Right forelimb (tissue), 1 donor: ENCODE data around the gene SPATA33.
"Not testable (repeated sequence)": the region's sequence is repeated elsewhere in the genome, so short reads cannot be mapped to it uniquely, and the experiment has no call there.

Experiments used
- DNase-seq: peaks from one replicate; pipeline ENCODE4 v3.0.0-alpha.2; 2018

Gene SPATA33

GRCh38 chr16:89695086-89695874 is 37.6 kb downstream of the SPATA33 start:
- no peak for DNase-seq

GRCh38 chr16:89695875-89696669 is 38.4 kb downstream of the SPATA33 start:
- no peak for DNase-seq

GRCh38 chr16:89696670-89697128 is 39.1 kb downstream of the SPATA33 start:
- DNase-seq, result no peak

DNA sequence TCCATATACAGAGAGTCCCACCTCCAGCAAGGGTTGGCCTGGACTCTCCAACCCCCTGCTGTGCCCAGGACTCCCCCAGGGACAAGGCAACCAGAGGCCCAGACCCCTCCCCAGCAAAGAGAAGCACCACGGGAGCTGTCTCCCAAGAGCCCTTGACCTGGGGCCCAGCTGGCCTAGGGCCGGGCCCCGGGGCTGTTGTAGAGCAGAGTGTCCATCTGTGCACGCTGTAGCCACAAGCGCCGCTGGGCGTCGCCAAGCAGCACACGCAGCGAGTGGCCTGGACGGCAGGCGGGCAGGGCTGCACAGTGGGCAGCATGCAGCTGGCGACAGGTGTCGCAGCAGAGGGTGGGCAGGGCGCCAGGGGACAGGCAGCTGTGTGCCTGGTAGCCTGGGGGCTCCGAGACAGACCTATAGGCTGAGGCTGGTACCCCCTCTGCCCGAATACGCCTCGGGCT is 39.6 kb downstream of the SPATA33 start:
- DNase-seq, result peak; percentile 66

GRCh38 chr16:89697616-89698331 is 40.1 kb downstream of the SPATA33 start:
- no peak for DNase-seq

GRCh38 chr16:89698717-89699116 is 41.1 kb downstream of the SPATA33 start:
- DNase-seq, result not testable (repeated sequence)

- DNase-seq, result not testable (repeated sequence)
Measured at GRCh38 chr16:89699629-89700099, 42.0 kb downstream of the SPATA33 start.

DNA sequence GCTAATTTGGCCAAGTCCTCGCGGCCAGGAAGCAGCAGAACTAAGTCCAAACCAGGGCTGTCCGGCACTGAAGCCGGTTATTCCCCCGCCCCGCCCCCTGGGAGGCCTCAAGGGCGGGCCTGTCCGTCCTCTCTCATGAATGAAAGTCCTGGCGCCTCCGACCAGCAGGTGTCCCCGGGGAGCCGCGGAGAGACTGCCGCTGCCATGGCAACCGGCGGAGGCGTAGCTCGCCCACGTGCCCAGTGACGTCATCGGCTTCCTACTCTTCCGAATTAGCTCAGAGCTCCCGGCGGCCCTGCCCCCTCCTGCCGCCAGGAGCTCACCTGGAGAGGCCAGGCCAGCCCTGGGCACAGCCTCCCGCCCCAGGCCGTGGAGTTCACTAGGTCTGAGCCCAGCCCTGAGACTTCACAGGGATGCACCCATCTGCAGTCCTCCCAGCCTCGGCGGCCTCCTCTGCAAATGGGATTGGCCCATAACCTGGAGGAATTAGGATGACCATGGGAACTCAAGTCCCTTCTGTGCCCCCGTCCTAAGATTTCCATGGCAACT is 42.5 kb downstream of the SPATA33 start:
- DNase-seq, result peak; percentile 92

DNA sequence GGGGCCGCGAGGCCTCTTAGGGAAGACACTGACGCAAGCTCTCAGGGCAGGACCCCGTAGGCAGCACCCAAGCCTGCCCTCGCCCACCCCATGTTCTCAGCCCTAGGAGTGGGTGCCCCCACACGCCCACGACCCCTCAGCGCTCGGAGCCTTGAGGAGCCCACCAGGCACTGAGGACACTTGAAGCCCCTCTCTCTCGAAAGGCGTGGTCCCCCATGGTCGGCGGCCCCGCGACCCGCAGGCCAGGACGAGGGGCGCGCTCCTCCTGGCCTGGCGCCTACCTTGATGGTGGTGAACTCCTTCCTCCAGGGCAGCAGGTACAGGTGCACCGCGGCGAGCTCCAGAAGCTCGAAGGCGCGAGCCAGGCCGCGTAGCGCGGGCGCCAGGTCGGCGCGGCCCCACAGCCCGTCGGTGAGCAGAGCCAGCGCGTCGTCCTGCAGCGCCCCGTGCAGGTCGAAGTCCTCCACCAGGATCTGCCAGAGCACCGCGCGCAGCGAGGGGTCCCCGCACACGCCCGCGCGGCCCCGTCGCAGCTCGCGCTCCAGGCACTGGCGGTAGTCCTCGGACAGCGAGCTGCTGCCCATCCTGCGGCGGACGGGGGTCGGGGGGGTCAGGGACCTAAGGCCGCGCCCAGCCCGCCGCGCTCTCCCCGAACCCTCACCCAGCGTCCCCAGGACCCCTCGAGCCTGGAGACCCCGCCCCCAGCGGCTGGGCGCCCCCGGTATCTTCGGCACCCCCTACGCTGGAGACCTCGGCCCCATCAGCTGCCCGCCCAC is 43.2 kb downstream of the SPATA33 start:
- DNase-seq, result no peak

- DNase-seq, result peak; percentile 87
Measured at GRCh38 chr16:89701425-89702406, 44.1 kb downstream of the SPATA33 start, which contains the start of gene SPATA2L. Gene SPATA2L, minus strand, starts transcription at chr16:89701705. Its CDS starts 473 bp downstream, at chr16:89701232.

DNA sequence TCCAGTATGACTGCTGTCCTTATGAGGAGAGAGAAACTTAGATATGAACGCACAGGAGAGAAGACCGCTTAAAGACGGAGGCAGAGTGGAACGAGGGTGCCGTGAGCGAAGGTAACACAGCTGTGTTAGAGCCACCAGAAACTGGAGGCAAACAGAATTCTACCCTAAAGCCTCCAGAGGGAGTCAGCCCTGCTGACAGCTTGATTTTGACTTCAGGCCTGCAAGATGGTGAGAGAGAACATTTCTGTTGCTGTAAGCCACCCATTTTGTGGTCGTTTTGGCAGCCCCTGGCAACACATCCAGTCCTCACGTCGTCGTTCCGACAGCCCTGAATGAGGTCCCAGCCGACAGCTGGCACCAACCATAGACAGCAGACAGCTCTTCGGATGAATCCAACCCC is 46.6 kb downstream of the SPATA33 start:
- DNase-seq, result no peak

DNA sequence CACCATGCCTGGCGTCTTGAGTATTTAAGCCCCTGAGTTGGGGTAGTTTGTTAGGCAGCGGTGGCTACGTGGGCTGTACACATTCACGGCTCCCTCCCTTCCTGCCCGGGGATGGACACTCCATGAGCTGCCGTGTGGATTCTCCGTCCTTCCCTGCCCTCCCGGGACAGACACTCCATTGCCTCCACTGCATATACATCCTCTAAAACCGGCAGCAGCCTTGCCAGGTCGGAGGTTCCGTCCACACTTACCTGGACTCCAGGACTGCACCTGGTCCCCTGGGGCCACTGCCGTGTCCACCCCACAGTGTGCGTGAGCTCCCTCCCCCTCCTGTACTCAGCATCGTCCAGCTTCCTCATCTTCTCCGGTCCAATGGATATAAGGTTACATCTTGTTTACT is 47.4 kb downstream of the SPATA33 start:
- DNase-seq, result no peak

DNA sequence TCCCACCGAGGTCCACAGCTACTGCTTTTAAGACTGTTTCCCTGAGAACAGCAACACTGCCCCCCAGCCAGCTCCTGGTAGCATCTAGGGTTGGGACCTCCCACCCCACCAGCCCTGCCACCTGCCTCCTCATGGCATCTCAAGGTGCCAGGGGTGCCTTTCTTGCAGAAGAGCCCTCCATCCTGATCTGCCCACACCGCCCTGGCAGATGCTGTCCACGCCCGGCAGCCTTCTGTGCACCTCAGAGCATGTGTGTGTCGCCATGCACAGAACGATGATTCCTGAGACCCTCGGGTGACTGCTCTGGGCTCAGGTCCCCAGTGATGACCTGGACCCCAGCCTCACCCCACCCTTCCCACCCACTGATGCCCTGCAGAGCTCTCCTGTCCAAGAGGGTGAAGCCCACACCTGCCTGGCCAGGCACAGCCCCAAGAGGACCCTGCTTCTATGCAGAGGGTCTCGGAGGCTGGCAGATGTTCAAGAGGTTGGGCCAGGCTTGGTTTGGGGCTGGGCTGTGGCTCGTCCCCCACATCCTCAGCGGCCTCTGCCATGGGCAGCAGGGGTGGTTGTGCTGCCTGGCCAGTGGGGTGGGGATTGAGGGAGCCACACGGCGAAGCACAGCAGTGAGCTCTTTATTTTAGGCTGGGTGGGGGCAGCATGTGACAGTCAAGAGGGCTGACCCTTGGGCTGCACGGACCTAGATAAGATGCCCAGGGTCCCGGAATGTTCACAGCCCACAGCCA is 49.1 kb downstream of the SPATA33 start:
- DNase-seq, result no peak

DNA sequence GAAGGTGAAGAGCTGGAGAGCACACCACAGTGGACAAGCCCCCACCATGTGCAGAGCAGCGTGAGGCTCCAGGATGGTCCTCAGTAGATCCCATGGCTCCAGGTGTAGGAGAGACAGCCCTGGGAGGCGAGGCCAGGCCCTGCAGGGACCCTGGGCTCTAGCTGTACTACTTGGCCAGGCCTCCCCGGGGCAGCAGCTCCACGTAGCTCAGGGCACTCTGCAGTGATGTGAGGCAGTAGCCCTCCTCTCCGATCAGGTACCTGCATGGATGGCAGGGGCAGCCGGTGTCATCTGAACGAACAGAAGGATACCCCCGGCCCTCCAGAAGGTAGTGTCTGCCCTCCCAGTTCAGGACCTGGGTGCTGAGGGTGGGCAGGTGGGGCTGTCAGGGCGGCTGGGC is 50.1 kb downstream of the SPATA33 start:
- no peak for DNase-seq

GRCh38 chr16:89708481-89708931 is 50.9 kb downstream of the SPATA33 start:
- no peak for DNase-seq

DNA sequence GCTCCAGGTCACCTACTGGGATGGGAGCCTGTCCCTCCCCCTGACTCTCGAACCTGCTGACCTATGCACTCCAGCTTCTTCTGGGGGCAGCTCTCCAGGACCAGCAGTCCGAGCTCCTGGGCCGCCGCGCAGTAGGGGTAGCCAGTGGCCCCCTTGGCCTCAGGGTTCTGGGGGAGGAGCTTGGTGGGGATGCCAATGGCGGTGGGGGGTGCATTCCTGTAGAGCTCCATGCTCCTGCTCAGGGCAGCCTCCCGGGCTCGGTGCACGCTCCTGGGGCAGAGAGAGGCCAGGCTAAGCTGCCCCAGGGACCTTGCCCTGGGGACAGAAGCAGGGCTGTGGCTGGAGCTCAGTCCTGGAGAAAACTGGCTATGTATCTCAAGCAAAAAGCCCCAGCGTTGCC is 51.5 kb downstream of the SPATA33 start:
- DNase-seq, result no peak

DNA sequence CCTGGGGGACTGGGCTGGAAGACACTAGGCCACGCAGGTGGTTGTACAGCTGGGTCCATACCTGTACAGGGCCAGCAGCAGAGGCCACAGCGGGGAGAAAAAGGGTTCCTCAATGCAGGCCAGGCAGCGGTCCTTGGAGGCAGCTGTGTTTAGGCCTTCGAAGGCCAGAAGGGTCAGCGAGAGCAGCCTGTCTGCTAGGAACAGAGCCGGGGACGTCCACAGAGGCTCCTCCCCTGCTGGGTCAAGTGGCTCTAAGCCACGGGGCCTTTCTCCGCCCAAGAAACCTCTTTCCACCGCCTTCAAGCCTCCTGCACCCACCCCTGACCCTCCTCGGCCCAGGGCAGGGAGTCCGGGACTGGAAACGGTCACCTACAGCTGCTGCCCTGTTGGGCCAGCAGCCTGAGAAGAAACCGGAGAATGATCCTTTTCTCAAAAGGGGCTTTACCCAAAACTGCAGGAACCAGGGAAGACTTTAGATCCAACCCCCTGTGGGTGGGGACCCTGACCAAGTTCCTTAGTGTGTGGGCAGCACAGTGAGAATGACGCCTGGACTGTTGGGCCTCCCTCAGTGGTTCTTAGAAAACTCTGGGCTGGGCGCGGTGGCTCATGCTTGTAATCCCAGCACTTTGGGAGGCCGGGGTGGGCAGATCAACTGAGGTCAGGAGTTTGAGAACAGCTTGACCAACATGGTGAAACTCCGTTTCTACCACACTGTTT is 52.2 kb downstream of the SPATA33 start:
- DNase-seq, result no peak

- DNase-seq, result no peak
Measured at GRCh38 chr16:89710709-89711564, 53.3 kb downstream of the SPATA33 start.
